GM19023 (cell line): ENCODE results near the gene CDH4.

Experiments used
- ATAC-seq: cut with Tn5 transposase; IDR thresholded peaks from one replicate; pipeline ENCODE4 v1.9.1; 2021; ENCODE audit warnings: mild to moderate bottlenecking, moderate library complexity; ENCODE audit not compliant: unreplicated experiment

Gene CDH4

GRCh38 chr20:61508301-61509096, 256.4 kb downstream of the CDH4 start:
- ATAC-seq: no peak

GRCh38 chr20:61510778-61511330, 258.8 kb downstream of the CDH4 start:
- no peak for ATAC-seq

- no peak for ATAC-seq
Observed at GRCh38 chr20:61512475-61512874, 260.4 kb downstream of the CDH4 start.

- no peak for ATAC-seq
Observed at GRCh38 chr20:61513124-61514017, 261.3 kb downstream of the CDH4 start.

GRCh38 chr20:61514018-61514365, 261.9 kb downstream of the CDH4 start:
- ATAC-seq: no peak

GRCh38 chr20:61514396-61514795, 262.3 kb downstream of the CDH4 start:
- no peak for ATAC-seq

- no peak for ATAC-seq
Observed at GRCh38 chr20:61514805-61515505, 262.9 kb downstream of the CDH4 start.

- no peak for ATAC-seq
Observed at GRCh38 chr20:61515922-61516321, 263.9 kb downstream of the CDH4 start.

GRCh38 chr20:61516346-61517208, 264.5 kb downstream of the CDH4 start:
- no peak for ATAC-seq

- ATAC-seq: no peak
Observed at GRCh38 chr20:61517419-61517818, 265.4 kb downstream of the CDH4 start.

- ATAC-seq: no peak
Observed at GRCh38 chr20:61518424-61518951, 266.4 kb downstream of the CDH4 start.

- ATAC-seq: no peak
Observed at GRCh38 chr20:61519488-61519887, 267.4 kb downstream of the CDH4 start.

- ATAC-seq: no peak
Observed at GRCh38 chr20:61520076-61520892, 268.2 kb downstream of the CDH4 start.

- ATAC-seq: no peak
Observed at GRCh38 chr20:61520893-61521460, 268.9 kb downstream of the CDH4 start.

GRCh38 chr20:61521687-61522420, 269.8 kb downstream of the CDH4 start:
- ATAC-seq: no peak

- no peak for ATAC-seq
Observed at GRCh38 chr20:61522498-61523090, 270.5 kb downstream of the CDH4 start.

GRCh38 chr20:61523145-61523544, 271.1 kb downstream of the CDH4 start:
- no peak for ATAC-seq
